ENCODE data around the gene ELANE. TPM values are rescaled to one million over a fixed set of nuclear protein-coding genes. Genes with fewer than 3 reads are reported as not detected.

Gene ELANE
- total and polyA plus RNA-seq, 9 of the 15 experiments (the other 6 are each of a cell fraction or from before 2014, with no cell fraction given) = not detected

- peak overlapping the region; percentile 62 for H3K4me3 ChIP-seq
- intact Hi-C loops (cut with micrococcal nuclease) (loop anchor here (1.0 to 5.0 kb wide), 4 partner anchors 53 to 380 kb away; partner anchors contain the start of genes ATP5F1D and WDR18), in situ Hi-C loops (cut with MboI) (no loop called here)
- ChIA-PET POLR2A (interaction anchor here (0.7 to 1.3 kb wide), 3 partner anchors 45 to 160 kb away, joined by 3 to 4 read pairs (median 3); partner anchors contain the start of gene RNU6-2), CTCF (ENCODE audit: low intra/inter-chr PET ratio) (interaction anchor here (1.5 kb wide), 1 partner anchor 56 kb away, joined by 6 read pairs; the partner anchor contains the start of gene KISS1R)
- no peak overlapping the region for H2AFZ ChIP-seq (ENCODE audit: low read depth, low read length)
- peak; percentile 94 to 98 (median 94) for DNase-seq (ENCODE audit: extremely low read depth in 1 of 4, low spot score in 3 of 4)
- no peaks in the 10 kb centered on the region for H4K20me1 ChIP-seq (replicated peaks; ENCODE audit: control insufficient read depth, insufficient read depth, low read length)
- WGBS (ENCODE audit: insufficient coverage, low coverage, missing lambda C conversion rate) = 2% methylated on average over 32 of the region's 60 CpGs
- ATAC-seq = peak; percentile 78
- FAIRE-seq = peak; percentile 90
- H3K9ac ChIP-seq (ENCODE audit: insufficient read depth in 1 of 2, low read depth in 2 of 2, low read length in 2 of 2) = peak overlapping the region in 1 of 2 experiments; percentile 88; a peak in 2 of 4 replicates
- H3K27me3 ChIP-seq (ENCODE audit: control insufficient read depth in 2 of 2, insufficient read depth in 2 of 2, low read length in 2 of 2) = no peaks in the 10 kb centered on the region
- peak overlapping the region; percentile 72 for H3K4me2 ChIP-seq (ENCODE audit: insufficient read depth, low read length)
- BruUV-seq (replicated peaks) = no TSS peak
- H3K9me1 ChIP-seq (ENCODE audit: control insufficient read depth, insufficient read depth, low read length) = no peaks in the 10 kb centered on the region
- peaks cover 12% of the 10 kb centered on the region for H3K79me2 ChIP-seq (ENCODE audit: control insufficient read depth, insufficient read depth, low read length)
- H3K27ac ChIP-seq (ENCODE audit: extremely low read depth, low read depth, low read length) = peak overlapping the region; percentile 91; the same call in 2 of the 3 replicates
- peaks cover 25 to 70% of the 10 kb centered on the region in 2 experiments for H3K4me1 ChIP-seq (replicated peaks in 1 of 2; ENCODE audit: control insufficient read depth in 2 of 2, insufficient read depth in 2 of 2, low read length in 2 of 2)
- no peaks in the 10 kb centered on the region for H3K9me3 ChIP-seq (replicated peaks; ENCODE audit: control insufficient read depth, insufficient read depth, low read depth, low read length)
- peaks cover 17% of the 10 kb centered on the region; the same call in 1 of the 3 replicates for H3K36me3 ChIP-seq (ENCODE audit: control insufficient read depth, insufficient read depth, low read length)
- TF ChIP-seq ZNF77 (CRISPR knock-in tag; IDR thresholded peaks at IDR 0.05) (no peak), GTF2A2 (tag; IDR thresholded peaks at IDR 0.05) (no peak), MNT (conservative IDR thresholded peaks at IDR 0.05) (peak; percentile 86 to 94), ZNF143 (CRISPR knock-in tag; IDR thresholded peaks at IDR 0.05) (peak; percentile 31; the same call in 1 of the 2 replicates), BCOR (IDR thresholded peaks at IDR 0.05) (peak; percentile 73), HDAC2 (IDR thresholded peaks at IDR 0.05) (0 out of 2 replicates have a peak, but pooled peaks have one; percentile 50), HLTF (IDR thresholded peaks at IDR 0.05) (0 out of 2 replicates have a peak, but pooled peaks have one; percentile 63), KDM1A (IDR thresholded peaks at IDR 0.05) (peak in 1 of 2 experiments; percentile 58; a peak in 2 of 4 replicates), ZNF197 (CRISPR knock-in tag; IDR thresholded peaks at IDR 0.05; ENCODE audit: low read depth) (no peak), PCBP1 (IDR thresholded peaks at IDR 0.05; ENCODE audit: low read depth, low read length, poor library complexity, severe bottlenecking) (peak; percentile 66), ZNF780A (CRISPR knock-in tag; IDR thresholded peaks at IDR 0.05) (no peak), ERF (CRISPR knock-in tag; IDR thresholded peaks at IDR 0.05) (peak; percentile 78; the same call in 1 of the 2 replicates), ZBTB2 (IDR thresholded peaks at IDR 0.05) (peak; percentile 74; the same call in 1 of the 2 replicates), DACH1 (IDR thresholded peaks at IDR 0.05; ENCODE audit: partially characterized antibody) (peak; percentile 36), CXXC5 (CRISPR knock-in tag; IDR thresholded peaks at IDR 0.05) (peak; percentile 86), SMAD3 (CRISPR knock-in tag; conservative IDR thresholded peaks at IDR 0.05) (no peak), SIN3A (IDR thresholded peaks at IDR 0.05; ENCODE audit: borderline replicate concordance in 2 of 2, control insufficient read depth in 1 of 2, low read depth in 2 of 2, low read length in 2 of 2) (peak in 1 of 2 experiments; percentile 31; a peak in 1 of 4 replicates), ATF7 (IDR thresholded peaks at IDR 0.05) (peak; percentile 42), HCFC1 (IDR thresholded peaks at IDR 0.05; ENCODE audit: low read depth, low read length) (0 out of 2 replicates have a peak, but pooled peaks have one; percentile 37), TRIM24 (IDR thresholded peaks at IDR 0.05) (peak in 1 of 2 experiments; percentile 70; a peak in 2 of 4 replicates)
Measured at GRCh38 chr19:861756-862580, 9.9 kb downstream of the ELANE start.
